H9 (cell line): ENCODE data around the gene CACNA1D. TPM values are rescaled to one million over a fixed set of nuclear protein-coding genes. Genes with fewer than 3 reads are reported as not detected.

ENCODE experiments used
- DNase-seq: peaks from one replicate; pipeline ENCODE4 v3.0.0-alpha.2; 2017
- H2AFZ ChIP-seq: one replicate; pipeline ENCODE4 v1.6.1; 2013; ENCODE audit warnings: mild to moderate bottlenecking, low read length, control low read depth, moderate library complexity
- H2AK5ac ChIP-seq: 2 replicates; pipeline ENCODE4 v1.6.1; 2013; ENCODE audit warnings: low read length, control low read depth, mixed read lengths; ENCODE audit not compliant: insufficient read length
- H2BK120ac ChIP-seq: one replicate; pipeline ENCODE4 v1.6.1; 2013; ENCODE audit warnings: low read depth, mild to moderate bottlenecking, low read length, control low read depth, inconsistent platforms; ENCODE audit not compliant: poor library complexity, severe bottlenecking
- H2BK12ac ChIP-seq: 2 replicates; pipeline ENCODE4 v1.6.1; 2013; ENCODE audit warnings: low read length, control low read depth, mixed read lengths, low read depth; ENCODE audit not compliant: insufficient read length
- H2BK15ac ChIP-seq: 2 replicates; pipeline ENCODE4 v1.6.1; 2013; ENCODE audit warnings: low read depth, low read length, control low read depth
- H2BK20ac ChIP-seq: one replicate; pipeline ENCODE4 v1.6.1; 2013; ENCODE audit warnings: low read depth, mild to moderate bottlenecking, low read length, control low read depth, inconsistent platforms; ENCODE audit not compliant: poor library complexity, severe bottlenecking
- H2BK5ac ChIP-seq: 2 replicates; pipeline ENCODE4 v1.6.1; 2013; ENCODE audit warnings: low read length, control low read depth, mixed read lengths; ENCODE audit not compliant: insufficient read length
- H3K14ac ChIP-seq: 2 replicates; pipeline ENCODE4 v1.6.1; 2013; ENCODE audit warnings: low read length, control low read depth; ENCODE audit not compliant: insufficient read depth
- H3K18ac ChIP-seq: 2 replicates; pipeline ENCODE4 v1.6.1; 2013; ENCODE audit warnings: low read depth, mild to moderate bottlenecking, mixed read lengths, low read length, control low read depth; ENCODE audit not compliant: insufficient read length
- H3K23ac ChIP-seq: 2 replicates; pipeline ENCODE4 v1.6.1; 2013; ENCODE audit warnings: low read length, control low read depth, mixed read lengths, low read depth; ENCODE audit not compliant: insufficient read length
- H3K23me2 ChIP-seq: 2 replicates; pipeline ENCODE4 v1.6.1; 2013; ENCODE audit warnings: low read depth, mild to moderate bottlenecking, mixed read lengths, low read length, control low read depth; ENCODE audit not compliant: insufficient read length, poor library complexity, severe bottlenecking
- H3K27ac ChIP-seq: 2 replicates; pipeline ENCODE4 v1.5.1; 2013; ENCODE audit warnings: low read length, control low read depth, mixed read lengths, low read depth; ENCODE audit not compliant: insufficient read length
- H3K27me3 ChIP-seq: 2 replicates; pipeline ENCODE4 v1.6.1; 2013; ENCODE audit warnings: low read length, control low read depth, inconsistent platforms; ENCODE audit not compliant: insufficient read depth
- H3K4ac ChIP-seq: 2 replicates; pipeline ENCODE4 v1.6.1; 2013; ENCODE audit warnings: low read depth, mild to moderate bottlenecking, control low read depth, inconsistent platforms, low read length, moderate library complexity
- H3K4me1 ChIP-seq: 2 replicates; pipeline ENCODE4 v1.6.1; 2013; ENCODE audit warnings: low read length, control low read depth, inconsistent platforms; ENCODE audit not compliant: insufficient read depth
- H3K4me2 ChIP-seq: 2 replicates; pipeline ENCODE4 v1.6.1; 2013; ENCODE audit warnings: low read length, control low read depth, mixed read lengths; ENCODE audit not compliant: insufficient read length, insufficient read depth
- H3K56ac ChIP-seq: 2 replicates; pipeline ENCODE4 v1.6.1; 2013; ENCODE audit warnings: low read depth, mild to moderate bottlenecking, mixed read lengths, low read length, control low read depth; ENCODE audit not compliant: insufficient read length
- H3K79me1 ChIP-seq: 2 replicates; pipeline ENCODE4 v1.6.1; 2013; ENCODE audit warnings: low read depth, mild to moderate bottlenecking, moderate library complexity, low read length, control low read depth, inconsistent platforms; ENCODE audit not compliant: insufficient read depth, poor library complexity, severe bottlenecking
- H3K79me2 ChIP-seq: 2 replicates; pipeline ENCODE4 v1.6.1; 2013; ENCODE audit warnings: low read length, control low read depth, inconsistent platforms; ENCODE audit not compliant: insufficient read depth
- H3K9ac ChIP-seq: 2 replicates; pipeline ENCODE4 v1.6.1; 2013; ENCODE audit warnings: low read length, control low read depth, mixed read lengths; ENCODE audit not compliant: insufficient read length; ENCODE audit errors: extremely low read depth
- H3K9me3 ChIP-seq: one replicate; pipeline ENCODE4 v1.6.1; 2013; ENCODE audit warnings: low read depth, low read length, inconsistent platforms; ENCODE audit not compliant: control insufficient read depth
- H3T11ph ChIP-seq: one replicate; pipeline ENCODE4 v1.6.1; 2013; ENCODE audit warnings: mild to moderate bottlenecking, low read length, control low read depth, inconsistent platforms
- H4K20me1 ChIP-seq: one replicate; pipeline ENCODE4 v1.6.1; 2013; ENCODE audit not compliant: control insufficient read depth, insufficient read length, insufficient read depth
- H4K5ac ChIP-seq: 2 replicates; pipeline ENCODE4 v1.6.1; 2013; ENCODE audit warnings: low read depth, mild to moderate bottlenecking, mixed read lengths, low read length, control low read depth; ENCODE audit not compliant: insufficient read length
- H4K8ac ChIP-seq: replicated peaks from 2 replicates; pipeline ENCODE4 v1.6.1; 2013; ENCODE audit warnings: low read length, control low read depth, mixed read lengths, low read depth; ENCODE audit not compliant: insufficient read length
- H4K91ac ChIP-seq: 2 replicates; pipeline ENCODE4 v1.6.1; 2013; ENCODE audit warnings: low read depth, mild to moderate bottlenecking, moderate library complexity, mixed read lengths, low read length, control low read depth; ENCODE audit not compliant: insufficient read length
- H3K27ac Mint-ChIP-seq, 3 experiments: 2 replicates in 2 of 3; 3 replicates in 1 of 3; pipeline ENCODE4 v1.8.0; 2020 to 2021; ENCODE audit warnings: mixed read lengths in 3 of 3, mild to moderate bottlenecking in 1 of 3, moderate library complexity in 1 of 3
- H3K27me3 Mint-ChIP-seq: 2 replicates; pipeline ENCODE4 v1.8.0; 2021; ENCODE audit warnings: low read depth, mild to moderate bottlenecking, moderate library complexity, mixed read lengths
- H3K36me3 Mint-ChIP-seq, 3 experiments: 2 replicates in 2 of 3; 3 replicates in 1 of 3; pipeline ENCODE4 v1.8.0; 2020 to 2021; ENCODE audit warnings: low read depth in 3 of 3, mixed read lengths in 3 of 3; ENCODE audit not compliant: insufficient read depth in 1 of 3
- H3K4me1 Mint-ChIP-seq, 2 experiments: 2 replicates each; pipeline ENCODE4 v1.8.0; 2020; ENCODE audit warnings: mixed read lengths in 2 of 2
- H3K4me3 Mint-ChIP-seq, 2 experiments: 2 replicates in 1 of 2; 3 replicates in 1 of 2; pipeline ENCODE4 v1.8.0; 2020 to 2021; ENCODE audit warnings: mild to moderate bottlenecking in 2 of 2, mixed read lengths in 2 of 2, moderate library complexity in 1 of 2
- H3K9me3 Mint-ChIP-seq, 2 experiments: 2 replicates in 1 of 2; 3 replicates in 1 of 2; pipeline ENCODE4 v1.8.0; 2020; ENCODE audit warnings: mild to moderate bottlenecking in 2 of 2, mixed read lengths in 2 of 2, moderate library complexity in 1 of 2
- CTCF ChIP-seq: fragments of 200-600 bp; sonication (generic); conservative IDR thresholded peaks from 3 replicates; pipeline ENCODE4 v1.8.0; 2021; ENCODE audit warnings: antibody characterized with exemption, mild to moderate bottlenecking
- WGBS: extraction: QIAGEN DNeasy Blood & Tissue Kit; methylation state at CpG from one replicate; pipeline ENCODE4 v1.1.7; 2013; ENCODE audit warnings: missing lambda C conversion rate, low lambda C conversion rate, mixed read lengths; ENCODE audit not compliant: insufficient read length; ENCODE audit errors: extremely low coverage; 5-methylcytosine and 5-hydroxymethylcytosine counted together
- total RNA-seq: library from RNA; stranded (reverse); gene quantifications from 2 replicates; pipeline ENCODE4 v1.2.1, GENCODE V29; 2021

Gene CACNA1D
- total RNA-seq, 1 experiment from 2014 or later: 3.5 TPM

- TF ChIP-seq CTCF: no peak
- Histone ChIP-seq H2AFZ (no peak overlapping the region), H3K56ac (no peak overlapping the region), H3K4me1 (no peaks in the 10 kb centered on the region), H4K91ac (no peak overlapping the region), H3K18ac (no peak overlapping the region), H3K79me1 (no peaks in the 10 kb centered on the region), H3T11ph (no peak overlapping the region), H3K27me3 (no peaks in the 10 kb centered on the region), H2BK20ac (no peak overlapping the region), H3K4ac (no peak overlapping the region), H3K14ac (no peak overlapping the region), H3K9ac (no peak overlapping the region), H3K23ac (no peak overlapping the region), H3K23me2 (no peaks in the 10 kb centered on the region), H3K4me2 (no peak overlapping the region), H3K9me3 (no peaks in the 10 kb centered on the region), H3K79me2 (no peaks in the 10 kb centered on the region), H4K8ac (no peak overlapping the region), H3K27ac (no peak overlapping the region), H4K20me1 (no peaks in the 10 kb centered on the region), H2BK15ac (no peak overlapping the region), H2BK5ac (no peak overlapping the region), H2AK5ac (no peak overlapping the region), H2BK12ac (no peak overlapping the region), H4K5ac (no peak overlapping the region), H2BK120ac (no peak overlapping the region)
- WGBS: no CpG with 5 or more reads among the region's 5 CpGs
- Mint-ChIP-seq H3K36me3 (peaks cover 0 to 30% (median 18%) of the 10 kb centered on the region in 3 experiments; a peak in 6 of 7 replicates), H3K27me3 (no peaks in the 10 kb centered on the region), H3K9me3 (no peaks in the 10 kb centered on the region), H3K4me3 (no peak overlapping the region), H3K4me1 (peaks cover 0 to 10% of the 10 kb centered on the region in 2 experiments; a peak in 2 of 4 replicates), H3K27ac (no peak overlapping the region)
- DNase-seq: no peak
Observed at GRCh38 chr3:53820084-53820483, 325.7 kb downstream of the CACNA1D start.
